Fibroblast of skin of scalp (primary cell): ENCODE data around the gene FGF1.
A peak's percentile ranks its signal among the peaks of the same experiment; 100 is the strongest.

Experiments
- DNase-seq: peaks from one replicate; pipeline ENCODE4 v3.0.0-alpha.2; 2013

Gene FGF1

DNA sequence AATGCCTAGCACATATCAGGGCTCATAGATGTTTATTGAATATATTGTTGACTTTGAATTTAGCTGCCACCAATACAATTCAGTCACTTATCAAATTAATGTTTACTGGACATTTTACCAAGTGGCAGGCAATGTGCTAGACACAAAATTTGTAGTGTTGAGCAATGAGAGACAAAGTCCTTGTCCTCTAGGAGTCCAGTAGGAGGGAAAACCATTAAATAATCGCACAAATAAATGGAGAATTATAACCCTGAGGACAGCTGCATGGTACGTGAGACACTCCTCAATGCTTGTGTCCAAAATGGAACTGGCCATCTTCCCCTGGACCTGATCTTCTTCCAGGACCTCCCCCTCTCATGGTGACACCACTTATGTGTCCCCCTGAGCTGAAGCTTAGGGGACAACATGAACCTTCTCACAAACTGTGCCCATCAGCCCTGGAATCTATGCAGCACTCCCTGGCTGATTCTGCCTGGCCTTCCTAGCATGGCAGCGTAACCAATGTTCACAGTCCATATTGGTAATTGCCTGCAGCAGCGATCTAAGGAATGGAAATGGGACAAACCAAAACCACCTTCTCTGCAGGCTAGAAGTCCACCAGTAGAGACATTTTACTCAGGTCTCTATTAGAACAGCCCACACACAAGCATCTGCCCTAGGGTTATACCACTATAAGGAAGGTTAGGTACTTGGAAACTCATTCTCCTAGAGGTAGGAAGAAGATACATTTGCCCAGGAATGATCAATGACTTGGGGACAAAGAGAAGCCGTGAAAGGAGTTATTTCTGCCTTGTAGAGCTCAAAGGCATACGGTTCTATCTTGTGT, 75.5 kb downstream of the FGF1 start:
- DNase-seq, result no peak

DNA sequence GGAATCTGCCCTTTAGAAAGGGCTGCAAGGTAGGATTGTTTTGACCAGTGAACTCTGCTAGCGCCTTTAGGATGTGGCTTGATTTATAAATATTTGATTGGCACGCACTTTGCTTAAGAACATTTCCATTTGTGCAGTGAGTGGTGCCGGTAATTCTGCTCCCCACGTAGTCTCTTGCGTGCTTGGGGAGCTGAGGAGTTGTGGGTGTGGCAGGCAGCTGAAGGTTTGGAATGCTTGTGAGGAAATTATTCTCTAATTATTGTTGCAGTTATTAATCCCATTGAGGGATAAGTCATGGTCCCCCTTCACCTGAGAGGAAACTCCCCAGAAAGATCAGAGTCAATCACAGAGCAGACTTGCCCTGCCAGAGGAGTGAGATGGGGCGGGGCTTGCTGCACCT, 76.7 kb downstream of the FGF1 start:
- DNase-seq, result no peak

DNA sequence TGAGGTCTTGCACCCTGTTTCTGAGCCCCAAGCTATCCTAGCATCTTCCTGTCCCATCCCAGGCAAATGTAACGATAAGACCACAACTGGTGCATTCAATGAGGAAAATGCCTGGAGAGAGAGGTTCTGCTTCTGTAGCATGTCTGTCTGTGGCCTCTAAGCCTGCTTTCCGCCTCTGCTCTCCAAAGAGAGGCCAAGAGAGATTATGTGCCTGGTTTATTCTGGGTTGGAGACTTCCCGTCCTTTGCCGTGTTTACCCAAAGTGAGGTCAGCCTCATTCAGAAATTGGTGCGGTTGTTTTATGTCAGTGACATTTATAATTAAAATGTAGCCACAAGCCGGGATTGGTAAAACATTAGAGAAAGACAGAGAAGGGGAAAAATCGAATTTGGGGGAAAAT, 77.8 kb downstream of the FGF1 start:
- DNase-seq, result no peak

DNA sequence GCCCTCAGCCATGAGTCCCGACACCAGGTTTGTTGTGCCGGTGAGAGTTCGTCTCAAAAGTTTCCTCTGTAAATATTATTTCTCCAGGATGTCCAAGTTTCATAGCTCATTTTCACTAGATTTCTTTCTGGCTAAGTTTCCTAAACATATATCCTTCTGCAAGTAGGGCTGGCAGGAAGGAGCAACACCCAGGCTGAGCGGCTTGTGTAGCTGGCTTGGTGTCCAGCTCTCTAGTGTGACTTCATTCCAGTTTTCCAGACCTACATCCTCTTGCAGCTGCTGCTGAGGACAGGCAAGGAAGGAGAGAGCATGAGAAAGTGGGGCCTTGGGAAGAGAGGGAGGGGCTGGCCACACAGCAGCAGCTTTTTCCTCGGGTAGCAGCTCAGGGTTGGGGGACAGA, 80.3 kb downstream of the FGF1 start:
- no peak for DNase-seq

DNA sequence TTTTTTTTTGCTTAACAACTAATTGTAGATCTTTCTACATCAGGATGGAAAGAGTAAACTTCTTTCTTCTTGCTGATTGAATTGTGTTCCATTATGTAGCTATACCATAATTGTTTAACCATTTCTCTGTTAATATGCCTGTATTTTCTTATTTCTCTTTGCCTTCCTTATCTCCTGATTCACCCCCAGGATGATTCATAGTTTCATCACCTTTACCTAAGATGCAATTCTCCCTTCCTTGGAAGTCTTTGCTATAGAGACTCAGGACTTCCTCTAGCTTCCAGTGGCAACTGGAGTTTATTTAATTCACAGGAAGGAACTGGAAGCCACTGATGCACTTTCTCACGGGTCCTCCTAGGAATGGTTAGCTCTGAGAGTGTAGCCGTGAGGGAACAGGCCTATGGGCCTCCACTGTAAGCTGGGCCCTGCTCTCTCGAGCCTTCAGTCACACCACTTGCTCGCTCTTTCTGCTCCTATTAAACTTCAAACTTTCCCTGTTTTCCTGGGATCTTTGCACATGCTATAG, 83.1 kb downstream of the FGF1 start:
- no peak for DNase-seq

DNA sequence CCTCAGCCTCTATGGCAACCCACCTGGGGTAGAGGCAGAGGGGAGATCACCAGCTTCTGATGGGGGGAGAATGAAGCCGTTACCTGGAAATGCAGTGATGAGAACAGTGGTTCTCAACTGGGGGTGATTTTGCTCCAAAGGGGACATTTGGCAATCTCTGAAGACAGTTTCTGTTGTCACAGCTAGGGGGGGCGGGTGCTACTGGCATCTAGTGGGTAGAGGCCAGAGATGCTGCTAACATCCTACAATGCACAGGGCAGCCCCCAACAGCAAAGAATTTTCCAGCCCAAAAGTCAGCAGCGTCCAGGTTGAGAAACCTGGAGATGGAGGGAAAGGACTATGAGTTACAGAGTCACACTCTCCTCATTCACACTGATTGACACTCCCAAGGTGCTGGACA, 84.5 kb downstream of the FGF1 start:
- no peak for DNase-seq

DNA sequence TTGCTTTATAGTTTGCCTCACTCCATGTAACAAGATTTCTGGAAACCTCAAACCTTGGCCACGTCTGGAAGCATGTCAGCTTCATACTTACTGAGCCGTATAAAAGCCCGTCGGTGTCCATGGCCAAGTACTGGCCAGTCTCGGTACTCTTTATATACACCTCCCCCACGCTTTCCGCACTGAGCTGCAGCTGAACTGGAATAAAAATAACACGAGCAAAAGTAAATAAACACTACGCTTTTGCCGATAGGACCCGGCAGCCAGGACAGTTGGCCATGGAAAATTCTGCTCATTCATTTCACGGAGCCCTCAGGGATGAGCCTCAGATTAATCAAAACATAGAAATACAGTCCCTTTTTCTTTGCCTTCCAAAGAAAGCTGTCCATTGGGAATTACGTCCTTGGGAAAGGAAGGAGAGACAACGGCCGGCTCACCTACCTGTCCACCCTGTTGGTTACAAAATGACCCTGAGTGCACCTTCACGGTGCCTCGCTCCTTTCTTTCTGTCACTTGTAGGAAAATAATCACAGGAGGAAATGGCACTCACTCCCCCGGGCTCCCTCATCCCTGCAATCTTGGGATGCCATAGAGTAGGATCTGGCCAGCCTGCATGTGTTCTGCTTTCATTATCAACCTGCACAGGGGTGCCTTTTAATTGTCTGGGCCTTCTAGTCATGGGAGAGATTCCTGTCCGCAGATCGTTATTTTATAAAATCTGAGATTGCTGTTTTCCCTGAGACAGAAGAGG, 85.1 kb downstream of the FGF1 start:
- DNase-seq, result peak; percentile 58

DNA sequence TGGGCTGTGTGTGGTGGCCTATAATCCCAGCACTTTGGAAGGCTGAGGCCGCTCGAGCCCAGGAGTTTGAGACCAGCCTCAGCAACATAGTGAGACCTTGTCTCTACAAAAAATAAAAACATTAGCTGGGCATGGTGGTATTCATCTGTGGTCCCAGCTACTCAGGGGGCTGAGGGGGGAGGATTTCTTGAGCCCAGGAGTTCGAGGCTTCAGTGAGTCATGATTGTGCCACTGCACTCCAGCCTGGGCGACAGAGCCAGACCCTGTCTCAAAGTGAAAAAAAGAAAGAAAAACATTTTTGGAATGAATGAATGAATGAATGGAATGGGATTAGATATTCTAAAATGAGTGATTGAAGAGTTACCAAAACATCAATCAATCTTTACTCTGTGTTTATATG, 85.8 kb downstream of the FGF1 start:
- peak; percentile 48 for DNase-seq

DNA sequence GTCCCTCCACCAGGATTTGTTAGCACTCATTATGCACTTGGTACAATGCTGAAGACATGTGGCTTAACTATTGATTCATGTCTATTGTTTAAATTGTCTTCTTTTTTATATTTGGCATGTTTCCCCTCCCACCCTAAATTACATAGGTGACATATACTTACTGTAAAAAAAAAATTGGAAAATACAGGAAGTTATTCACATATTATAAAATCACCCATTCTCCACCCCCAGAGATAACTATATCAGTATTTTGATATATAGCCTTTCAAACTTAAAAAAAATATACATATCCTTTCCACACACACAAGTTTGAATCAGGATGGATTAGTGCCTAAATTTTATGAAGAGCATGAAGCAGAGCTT, 87.6 kb downstream of the FGF1 start:
- DNase-seq, result no peak

DNA sequence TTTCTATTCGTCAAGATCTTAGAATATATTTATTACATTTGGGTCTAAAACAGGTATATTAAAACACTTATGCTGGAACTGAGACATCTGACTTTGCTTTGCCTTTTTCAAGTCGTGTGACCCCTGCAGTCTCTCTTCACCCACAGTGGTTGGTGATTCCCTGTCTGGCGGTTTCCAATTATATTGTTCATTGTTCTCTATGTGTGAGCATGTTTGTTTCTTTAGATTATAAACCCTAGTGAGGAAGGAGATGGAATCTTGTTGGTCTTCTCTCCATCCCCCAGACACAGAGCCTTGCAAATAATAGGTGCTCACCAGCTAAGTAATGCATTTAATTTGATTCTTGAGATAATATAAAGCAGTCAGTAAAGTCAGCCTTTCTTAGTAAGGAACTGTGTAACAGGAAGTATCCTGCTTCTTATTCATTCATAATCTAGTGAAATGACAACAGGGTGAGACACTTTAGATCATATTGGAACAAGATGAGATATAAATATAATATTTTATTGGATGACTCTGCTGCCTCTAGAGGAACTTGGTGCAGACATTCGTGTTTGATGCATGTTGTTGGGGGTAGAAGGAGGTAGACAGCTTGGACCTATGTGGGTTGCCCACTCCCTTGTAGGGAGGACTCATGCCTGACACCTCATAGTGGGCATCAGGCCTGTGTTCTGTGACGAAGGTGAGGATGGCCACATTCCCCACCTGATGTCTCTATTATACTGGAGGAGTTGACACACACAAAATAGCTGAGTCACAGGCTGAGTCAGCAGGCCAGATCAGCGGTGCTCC, 88.1 kb downstream of the FGF1 start:
- DNase-seq, result peak; percentile 80

DNA sequence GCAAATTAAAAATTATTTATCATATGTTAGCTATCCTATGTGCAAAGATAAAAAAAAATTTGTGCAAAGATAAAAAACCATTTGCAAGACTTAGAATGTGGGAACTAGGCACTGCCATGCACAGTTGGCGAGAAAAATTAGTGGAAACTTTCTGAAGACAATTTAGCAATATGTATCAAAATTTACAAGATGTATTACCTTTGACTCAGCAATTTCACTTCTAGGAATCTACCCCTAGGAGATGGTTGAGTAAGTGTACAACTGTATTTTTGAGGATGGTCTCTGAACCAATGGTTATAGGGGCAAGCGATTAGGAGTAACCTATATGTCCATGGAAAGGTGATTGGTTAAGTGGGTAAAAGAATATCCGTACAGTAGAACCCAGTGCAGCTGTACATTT, 88.9 kb downstream of the FGF1 start:
- DNase-seq, result no peak

DNA sequence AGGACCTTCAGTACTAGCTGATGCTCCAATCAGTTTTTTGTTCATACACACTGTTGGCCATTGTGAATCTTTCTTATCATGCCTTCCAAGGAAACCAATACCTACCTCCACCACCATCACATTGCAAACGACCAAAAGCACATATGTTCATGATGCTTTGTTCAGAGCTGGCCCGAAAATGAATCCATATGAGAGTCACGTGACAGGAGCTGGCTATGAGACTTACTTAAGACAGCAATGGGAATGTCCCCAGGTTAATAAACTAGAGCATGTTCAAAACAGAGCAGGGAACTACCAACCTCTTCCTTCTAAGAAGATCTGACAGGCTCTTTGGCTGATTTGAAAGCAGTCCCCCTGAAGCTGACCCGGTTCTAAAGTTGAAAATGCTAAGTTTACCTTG, 93.5 kb downstream of the FGF1 start:
- no peak for DNase-seq

DNA sequence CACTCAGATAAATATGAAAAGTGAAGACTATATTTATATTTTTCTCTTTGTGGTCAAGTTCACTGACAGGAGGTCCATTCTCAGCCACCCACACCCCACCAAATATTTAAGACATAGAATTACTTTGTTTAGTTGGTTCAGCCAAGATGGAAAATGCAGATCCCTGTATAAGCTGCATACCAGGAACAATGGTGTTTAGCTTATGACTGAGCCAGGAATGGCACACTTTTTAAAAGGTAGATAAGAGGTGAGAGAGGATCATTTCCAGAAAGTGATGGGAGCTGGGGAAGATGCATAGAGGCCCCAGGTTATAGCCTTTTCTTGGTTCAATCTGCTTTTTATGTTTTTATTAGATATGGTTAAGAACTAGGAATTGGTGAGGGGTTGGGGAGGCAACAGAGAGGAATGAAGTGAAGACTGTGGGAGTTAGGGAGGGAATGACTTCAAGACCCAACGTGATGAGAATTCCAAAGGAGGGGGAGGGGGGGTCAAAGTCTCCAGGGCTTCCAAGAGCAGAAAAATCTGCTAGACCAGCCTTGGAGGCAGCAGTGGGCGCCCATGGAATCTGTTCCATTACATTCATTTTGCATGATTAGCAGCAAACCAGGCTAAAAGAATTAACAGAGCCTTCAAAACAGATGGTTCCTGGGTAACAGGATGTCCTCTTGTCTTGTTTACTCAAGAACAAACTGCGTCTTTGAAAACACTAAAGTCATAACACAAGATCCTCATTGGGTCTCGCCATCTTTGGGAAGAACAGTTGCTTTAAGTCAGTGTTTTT, 95.2 kb downstream of the FGF1 start:
- DNase-seq, result peak; percentile 46

DNA sequence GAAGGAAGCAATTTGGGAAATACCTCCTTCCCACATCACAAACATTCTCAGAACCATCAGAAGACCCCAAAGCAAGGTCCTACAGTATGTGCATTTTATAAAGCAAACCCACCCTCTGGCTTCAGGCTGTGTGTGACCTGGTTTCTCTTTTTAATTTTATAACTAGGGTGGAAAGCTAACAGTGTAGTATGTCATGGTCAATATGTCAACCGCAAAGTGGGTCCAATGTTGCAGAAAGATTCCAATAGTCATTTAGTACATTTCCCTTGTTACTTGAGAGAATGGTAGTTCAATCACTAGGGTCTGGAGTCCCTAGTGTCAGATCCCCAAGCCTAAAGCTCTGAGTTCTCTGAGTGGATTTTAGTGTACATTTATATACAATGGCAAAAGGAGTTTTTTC, 96.2 kb downstream of the FGF1 start:
- no peak for DNase-seq

DNA sequence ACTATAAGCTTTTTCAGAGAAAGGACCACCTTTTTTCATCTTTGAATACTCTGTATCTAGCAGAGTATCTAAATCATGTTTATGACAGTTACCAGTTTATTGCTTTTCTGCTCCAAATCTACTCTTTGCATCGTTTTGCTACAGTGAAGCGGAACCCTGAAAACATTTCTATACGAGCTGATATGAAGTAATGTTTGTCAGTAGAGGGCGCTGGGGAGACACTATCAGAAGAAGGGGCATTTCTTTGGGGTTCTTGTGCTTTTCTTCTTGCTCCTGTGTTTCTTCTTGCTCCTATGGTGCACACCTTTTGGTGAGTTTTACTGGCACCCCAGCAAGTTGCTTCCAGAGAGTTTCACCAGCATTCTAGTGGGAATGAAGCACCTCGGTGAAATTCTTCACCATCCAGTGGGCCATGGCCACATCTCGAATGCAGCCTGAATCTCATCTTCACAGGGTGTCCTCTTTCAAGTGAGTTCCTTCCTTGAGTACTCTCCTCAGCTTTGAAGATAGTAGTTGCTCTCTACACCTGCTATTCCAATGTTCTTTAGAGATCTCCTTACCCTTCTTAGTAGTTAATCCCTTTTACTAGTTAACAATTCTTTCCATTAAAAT, 98.4 kb downstream of the FGF1 start:
- peak; percentile 46 for DNase-seq

DNA sequence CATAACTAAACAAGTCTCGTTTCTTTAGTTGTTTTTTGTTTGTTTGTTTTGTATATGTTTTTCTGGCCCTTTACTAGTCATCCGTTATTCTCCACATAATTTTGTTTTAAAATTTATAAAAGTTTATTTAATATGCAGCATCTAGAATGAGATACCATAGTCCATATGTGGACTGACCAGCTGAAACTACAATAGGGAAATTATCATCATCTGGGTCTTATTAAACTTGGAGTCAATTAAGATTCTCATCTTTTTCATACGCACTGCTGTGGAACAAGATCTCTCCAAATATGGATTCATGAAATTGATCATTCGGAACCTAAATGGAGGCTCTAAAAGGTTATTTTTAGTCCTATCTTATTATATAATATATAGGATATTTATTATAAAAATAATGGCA, 99.3 kb downstream of the FGF1 start:
- DNase-seq, result no peak

DNA sequence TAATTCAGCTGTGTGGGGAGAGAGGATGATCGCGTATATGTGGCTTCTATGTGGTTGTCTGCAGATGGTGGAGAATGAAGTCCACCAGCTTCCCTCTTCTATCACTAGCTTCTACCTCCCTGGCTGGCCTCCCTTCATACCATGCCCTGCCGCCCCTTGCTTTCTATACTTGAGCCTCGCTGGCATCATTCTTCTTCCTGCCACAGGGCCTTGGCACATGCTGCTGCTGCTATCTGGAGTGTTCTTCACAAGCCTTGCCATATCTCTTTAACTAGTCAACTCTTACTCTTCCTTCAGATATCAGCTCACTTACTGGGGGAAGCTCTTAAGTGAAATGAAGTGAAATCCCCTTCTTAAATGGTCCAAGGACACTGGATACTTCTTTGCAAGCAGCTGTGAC, 100.4 kb downstream of the FGF1 start:
- DNase-seq, result no peak

DNA sequence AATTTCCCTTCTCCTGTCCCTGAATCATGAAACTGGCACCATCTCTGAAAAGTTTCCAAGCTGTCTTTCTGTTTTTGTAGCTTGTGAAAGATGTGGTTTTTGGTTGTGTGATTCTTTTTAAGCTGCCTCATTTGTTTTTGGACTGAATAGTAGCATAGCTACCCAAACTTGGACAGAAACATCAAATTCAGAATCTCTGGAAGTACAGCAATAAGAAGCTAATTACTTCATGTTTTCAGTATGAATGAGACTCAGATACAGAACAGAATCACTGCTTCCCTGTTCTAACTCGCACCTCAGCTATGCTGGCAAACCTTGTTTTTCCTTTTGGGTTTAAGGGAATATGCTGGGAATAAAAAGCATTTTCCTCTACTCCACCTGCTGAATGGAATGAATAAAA, 101.0 kb downstream of the FGF1 start:
- peak; percentile 31 for DNase-seq

DNA sequence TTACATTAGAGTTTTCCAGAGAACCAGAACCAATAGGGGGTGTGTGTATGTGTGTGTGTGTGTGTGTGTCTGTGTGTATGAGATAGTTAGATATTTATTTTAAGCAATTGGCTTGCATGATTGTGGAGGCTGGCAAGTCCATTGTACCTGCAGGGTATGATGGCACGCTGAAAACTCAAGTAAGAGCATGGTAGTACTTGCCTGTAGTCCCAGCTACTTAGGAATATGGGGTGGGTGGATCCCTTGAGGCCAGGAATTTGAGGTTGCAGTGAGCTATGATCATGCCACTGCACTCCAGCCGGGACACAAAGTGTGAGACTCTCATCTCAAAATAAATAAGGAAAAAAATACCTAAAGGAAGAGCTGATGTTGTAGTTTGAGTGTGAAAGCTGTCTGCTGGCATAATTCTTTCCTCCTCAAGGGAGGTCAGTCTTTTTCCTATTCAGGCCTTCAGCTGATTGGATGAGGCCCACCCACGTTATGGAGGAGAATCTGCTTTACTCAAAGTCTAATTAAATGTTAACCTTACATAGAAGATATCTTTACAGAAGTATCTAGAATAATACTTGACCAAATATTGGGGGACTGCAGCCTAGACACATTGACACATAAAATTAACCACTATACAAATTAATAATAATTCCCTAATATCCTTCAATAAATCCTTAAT, 107.6 kb downstream of the FGF1 start:
- no peak for DNase-seq

DNA sequence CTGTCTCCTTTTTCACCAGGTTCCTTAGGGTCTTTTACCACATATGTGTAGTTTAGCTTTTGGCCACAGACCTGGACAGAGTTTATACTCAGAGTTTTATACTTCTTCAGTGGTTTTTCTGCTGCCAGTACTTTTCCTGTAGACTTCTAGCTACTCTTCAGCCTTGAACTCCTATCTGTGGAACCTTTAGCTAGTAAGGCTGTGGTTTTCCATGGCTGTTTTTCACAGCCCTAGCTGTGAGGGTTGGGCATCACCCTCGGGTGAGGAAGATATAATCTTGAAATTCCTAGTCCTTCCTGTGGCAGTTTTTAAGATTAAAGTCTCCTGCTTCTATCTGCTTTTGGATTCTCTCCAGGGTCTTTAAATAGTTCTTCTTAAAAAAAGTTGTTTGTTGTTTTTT, 109.1 kb downstream of the FGF1 start:
- DNase-seq, result no peak

DNA sequence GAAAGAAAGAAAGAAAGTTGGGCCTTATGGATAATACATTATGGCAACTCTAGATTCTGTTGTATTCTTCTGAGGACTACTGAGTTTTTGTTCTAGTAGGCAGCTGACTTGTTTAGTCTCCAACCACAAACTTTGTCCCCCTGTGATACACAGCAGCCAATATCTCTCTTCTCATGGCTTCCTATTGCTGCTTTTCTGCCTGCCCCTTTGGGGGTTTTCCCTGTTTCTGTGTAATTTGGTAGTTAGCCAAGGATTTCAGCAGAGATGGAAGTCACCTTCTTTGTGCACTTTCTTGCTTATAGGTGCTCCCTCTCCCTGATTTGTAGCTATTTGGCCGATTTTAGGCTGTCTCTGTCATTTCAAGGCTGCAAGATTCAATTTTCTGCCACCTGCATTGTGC, 109.6 kb downstream of the FGF1 start:
- DNase-seq, result no peak
